Stimulated activated CD8-positive, alpha-beta memory T cell treated with anti-CD3 and anti-CD28 coated beads, Interleukin-12 subunit alpha, Interleukin-12 subunit beta, amount 100 ng/mL, for 24 hours (primary cell): ENCODE measurements around the gene OVAAL.

ENCODE experiments used
- DNase-seq: peaks from one replicate; pipeline ENCODE4 v3.0.0-alpha.2; 2020; ENCODE audit errors: extremely low read depth

Gene OVAAL

DNA sequence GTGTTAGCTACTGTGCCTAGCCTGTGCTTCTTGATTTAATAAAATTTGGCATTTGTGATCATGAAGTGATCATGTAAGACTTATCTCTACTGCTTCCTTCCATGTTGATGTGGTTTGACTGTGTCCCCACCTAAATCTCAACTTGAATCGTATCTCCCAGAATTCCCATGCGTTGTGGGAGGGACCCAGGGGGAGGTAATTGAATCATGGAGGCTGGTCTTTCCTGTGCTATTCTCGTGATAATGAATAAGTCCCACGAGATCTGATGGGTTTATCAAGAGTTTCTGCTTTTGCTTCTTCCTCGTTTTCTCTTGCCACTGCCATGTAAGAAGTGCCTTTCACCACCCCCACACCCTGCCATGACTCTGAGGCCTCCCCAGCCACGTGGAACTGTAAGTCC lies at the start of gene OVAAL:
OVAAL (plus strand) TSS at position 301 of the 400 bp plus-strand sequence.
- no peak for DNase-seq

DNA sequence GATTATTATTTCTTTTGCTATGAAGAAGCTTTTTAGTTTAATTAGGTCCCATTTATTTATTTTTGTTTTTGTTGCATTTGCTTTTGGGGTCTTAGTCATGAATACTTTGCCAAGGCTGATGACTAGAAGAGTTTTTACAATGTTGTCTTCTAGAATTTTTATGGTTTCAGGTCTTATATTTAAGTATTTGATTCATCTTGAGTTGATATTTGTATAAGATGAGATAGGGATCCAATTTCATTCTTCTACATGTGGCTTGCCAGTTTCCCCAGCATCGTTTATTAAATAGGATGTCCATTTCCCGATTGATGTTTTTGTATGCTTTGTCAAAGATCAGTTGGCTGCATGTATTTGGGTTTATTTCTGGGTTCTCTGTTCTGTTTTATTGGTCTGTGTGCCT lies 47.9 kb upstream of the OVAAL start:
- DNase-seq = no peak

DNA sequence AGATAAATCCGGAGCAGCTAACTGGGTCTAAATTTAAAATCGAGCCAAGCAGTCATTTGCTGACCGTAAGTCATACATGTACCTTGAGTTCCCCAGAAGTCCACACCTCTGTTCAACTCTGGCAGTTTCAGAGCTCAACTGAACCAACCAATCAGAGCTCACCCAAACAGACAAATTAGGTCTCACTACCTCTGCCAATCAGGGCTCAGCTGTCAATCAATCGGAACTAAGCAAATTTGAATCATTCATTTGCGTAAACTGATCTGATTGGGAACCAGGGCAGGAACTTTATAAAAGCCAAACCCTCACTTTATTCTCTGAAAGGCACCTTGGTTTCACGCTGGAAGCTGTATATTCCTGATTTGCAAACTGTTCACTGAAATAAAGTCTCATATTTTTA lies 45.2 kb upstream of the OVAAL start:
- no peak for DNase-seq

DNA sequence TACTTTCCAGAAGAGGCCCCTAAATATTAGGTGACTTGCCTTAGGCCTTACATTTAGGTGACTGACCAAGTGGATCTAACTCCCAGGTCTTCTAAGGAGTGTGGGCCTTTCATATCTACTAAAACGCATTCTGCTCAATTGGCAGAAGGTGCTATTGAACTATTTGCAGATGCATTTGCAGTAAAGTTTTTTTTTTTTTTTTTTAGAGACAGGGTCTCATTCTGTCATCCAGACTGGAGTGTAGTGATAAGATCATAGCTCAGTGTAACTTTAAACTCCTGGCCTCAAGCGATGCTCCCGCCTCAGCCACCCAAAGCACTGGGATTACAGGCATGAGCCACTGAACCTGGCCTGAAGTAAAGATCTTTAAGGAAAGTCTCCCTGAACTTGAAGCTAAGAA lies 43.4 kb upstream of the OVAAL start:
- DNase-seq = no peak

DNA sequence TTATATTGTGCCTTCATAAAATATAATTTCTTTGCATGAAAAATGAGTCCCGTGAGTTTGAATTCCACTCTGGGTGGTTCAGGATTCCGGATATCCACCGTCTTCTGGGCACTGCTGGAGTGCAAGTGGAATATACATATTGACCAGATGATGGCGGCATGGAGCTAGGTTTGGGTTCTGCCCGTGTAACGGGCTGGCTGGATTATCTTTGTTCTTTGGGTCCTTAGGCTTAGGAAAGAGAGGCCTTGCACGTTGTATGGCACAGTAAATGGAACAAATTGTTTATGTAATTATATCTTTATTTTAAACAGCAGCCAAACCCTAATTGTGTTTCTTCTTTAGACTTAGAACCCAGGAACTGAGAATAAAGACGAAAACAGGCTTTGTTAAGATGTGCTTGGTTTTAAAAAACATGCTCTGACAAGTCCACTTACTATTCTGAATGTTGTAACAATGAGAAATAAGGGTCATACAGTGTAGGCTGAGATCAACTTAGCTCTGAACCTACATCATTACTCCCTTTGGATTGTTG lies 42.8 kb upstream of the OVAAL start:
- peak; percentile 11 for DNase-seq

DNA sequence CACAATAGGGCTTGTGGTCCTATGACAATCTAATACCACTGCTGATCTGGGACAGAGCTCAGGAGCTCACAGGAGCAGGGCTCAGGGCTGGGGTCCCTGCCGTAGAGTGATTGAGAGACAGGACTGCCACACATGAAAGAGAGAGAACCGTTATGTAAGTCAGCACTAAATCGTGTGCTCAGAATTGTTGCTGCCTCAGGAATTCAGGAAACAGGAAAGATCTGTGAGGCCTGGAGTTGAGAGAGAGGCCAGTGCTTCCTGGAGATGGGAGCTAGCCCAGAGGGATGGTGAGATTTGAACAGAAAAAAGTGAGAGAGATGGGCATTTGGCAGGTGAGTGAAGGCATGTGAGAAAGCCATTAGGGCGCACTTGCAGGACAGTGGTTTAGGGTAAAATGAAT lies 38.9 kb upstream of the OVAAL start:
- DNase-seq = no peak

DNA sequence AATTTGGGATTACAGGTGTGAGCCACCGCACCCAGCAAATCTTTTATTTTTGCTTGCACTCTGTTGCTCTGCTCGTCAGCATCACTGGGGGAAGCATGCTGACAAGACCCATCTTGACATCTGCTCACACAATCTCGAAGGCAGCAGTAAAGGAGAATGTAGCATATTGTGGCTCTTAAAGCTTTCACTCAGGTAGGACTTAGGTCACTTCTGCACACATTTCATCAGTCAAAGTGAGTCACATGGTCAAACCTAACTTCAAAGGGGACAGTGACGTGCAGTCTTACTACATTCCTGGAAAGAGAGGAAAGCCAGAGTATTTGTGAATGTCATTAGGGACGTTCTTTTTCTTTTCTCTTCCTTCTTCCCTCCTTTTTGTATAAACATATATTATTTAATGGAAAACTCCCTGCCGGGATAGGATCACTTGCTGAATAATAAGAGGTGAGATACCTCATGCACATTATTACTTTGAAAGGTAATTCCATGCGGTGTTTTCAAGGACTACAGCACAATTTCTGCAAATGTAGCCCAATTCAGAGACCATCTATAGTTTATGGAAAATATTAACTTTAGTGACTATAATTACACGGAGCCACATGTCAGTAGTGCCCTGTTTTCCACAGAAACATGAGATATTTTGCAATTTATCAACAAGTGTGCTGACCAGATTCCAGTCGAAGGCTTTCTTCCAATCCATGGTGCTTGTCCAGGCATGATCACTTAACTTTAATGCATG lies 37.1 kb upstream of the OVAAL start:
- no peak for DNase-seq

DNA sequence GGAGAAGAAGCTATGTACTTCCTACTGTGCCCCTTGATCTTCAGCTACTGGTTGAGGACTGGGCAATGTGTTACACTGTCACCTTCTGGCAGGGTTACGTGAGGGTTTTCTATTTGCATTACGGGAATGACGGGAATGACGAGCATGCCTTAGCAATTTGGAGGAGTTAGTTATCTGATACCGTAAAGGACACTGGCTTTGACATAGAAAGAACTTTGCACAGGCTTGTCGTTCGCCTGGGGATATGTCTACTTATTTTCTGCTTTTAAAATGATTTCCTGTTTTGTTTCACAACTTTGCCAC lies 36.6 kb upstream of the OVAAL start:
- no peak for DNase-seq

DNA sequence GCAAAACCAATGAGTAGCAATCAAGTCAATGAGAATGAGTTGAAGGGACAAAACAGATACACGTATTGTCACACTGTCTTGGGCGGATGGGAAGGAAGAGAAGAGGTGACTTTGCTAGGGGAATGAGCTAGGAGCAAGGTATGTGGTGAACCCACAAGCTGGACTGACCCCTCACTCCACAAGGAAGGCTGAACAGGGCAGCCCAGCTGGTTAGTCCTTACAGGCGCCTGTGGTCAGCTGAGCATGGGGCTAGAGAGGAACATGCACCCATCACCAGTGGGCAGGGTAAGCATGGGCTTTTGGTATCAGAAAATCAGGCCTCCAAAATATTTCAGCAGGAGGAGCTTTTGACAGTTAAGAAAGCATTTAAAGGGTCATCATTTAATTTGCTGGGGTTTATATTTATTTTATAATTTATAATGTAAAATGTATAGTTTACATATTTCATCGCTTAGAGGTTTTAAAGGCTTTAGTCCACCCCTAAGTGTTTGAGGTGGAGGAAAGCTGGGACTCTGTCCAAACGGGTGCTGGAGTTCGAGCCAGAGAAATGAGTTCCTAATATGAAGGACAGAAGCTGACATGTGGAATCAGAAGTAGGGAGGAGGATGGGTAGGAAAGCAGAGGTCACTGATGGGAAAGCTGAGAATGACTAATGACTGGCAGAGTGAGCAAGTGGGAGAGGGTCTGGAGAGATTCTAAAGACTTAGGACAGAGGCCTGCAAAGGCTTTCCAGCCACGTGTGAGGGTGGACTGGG lies 34.4 kb upstream of the OVAAL start:
- DNase-seq = no peak

DNA sequence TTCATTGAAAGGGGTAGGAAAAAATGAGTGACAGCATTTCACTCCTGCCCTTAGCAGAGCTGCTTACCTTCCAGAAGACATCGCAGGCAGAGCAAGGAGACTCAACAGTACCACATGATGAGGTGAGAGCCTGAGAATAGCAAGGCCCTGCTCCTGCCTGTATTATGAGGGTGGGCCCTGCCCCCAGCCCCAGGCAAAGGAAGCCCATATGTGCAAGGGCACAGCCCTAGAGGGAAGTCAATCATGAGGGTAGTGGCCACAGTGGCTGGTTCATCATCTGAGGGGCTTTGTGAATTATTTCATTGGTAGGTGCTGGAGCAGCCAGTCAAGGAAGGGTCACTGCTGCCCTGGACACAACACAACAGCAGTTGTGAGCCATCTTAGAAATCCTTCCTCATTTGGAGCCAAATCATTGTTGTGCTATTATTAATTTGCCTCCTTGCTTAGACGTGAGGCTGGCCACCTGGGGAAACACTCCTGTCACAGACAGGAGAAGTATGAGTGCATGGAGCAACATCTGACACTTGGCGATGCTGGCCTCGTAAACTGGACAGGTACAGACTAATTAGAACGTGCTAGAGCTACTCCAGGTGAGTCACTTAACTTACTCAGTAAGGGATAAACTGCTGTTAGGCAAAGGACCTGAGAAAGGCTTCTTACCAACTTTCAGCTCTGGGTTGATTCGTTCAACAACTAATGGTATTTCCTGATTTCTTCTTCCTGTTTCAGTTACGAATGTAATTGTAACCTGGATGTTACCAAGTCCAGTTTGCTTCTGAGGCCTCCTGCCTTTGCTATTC lies 33.6 kb upstream of the OVAAL start:
- DNase-seq = no peak

DNA sequence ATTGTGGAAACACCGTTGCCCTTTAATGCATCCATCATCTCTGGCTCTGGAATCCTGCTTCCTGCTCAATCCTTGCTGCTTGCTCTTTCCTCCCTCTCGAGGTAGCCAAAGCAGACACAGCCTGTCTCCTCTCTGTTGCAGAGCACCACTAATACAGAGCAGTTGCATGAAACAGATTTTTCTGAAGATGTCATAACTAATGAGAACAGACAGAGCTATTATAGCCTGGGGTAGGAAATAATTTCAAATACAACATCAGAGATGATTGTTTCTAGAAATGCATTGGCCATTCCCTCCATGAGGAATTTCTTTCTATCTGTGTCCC lies 33.1 kb upstream of the OVAAL start:
- DNase-seq = no peak

DNA sequence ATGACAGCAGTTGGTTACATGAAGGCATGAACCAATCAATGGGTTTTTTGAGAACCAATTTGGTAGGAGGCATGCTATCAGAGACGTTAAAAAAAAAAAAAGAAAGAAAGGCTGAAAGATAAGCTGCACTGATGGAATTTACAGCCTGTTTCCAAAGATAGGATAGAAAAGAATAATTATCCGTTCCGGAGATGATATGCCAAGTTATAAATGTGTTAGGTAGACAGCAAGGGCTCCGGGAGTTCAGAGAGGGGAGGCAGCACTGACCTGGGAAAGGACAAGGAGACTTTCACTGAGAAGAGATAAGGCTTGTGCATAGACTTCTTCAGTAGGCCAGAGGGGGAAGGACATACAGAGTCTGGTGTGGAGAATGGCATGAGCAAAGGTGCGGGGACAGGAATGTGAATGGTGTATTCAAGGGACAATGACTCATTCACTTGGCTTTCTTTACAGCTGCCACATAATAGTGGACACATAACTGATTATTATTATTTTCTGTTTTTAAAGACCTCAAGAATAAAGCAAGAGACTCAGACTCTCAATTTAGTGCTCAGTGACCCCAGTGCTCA lies 31.6 kb upstream of the OVAAL start:
- DNase-seq = no peak

DNA sequence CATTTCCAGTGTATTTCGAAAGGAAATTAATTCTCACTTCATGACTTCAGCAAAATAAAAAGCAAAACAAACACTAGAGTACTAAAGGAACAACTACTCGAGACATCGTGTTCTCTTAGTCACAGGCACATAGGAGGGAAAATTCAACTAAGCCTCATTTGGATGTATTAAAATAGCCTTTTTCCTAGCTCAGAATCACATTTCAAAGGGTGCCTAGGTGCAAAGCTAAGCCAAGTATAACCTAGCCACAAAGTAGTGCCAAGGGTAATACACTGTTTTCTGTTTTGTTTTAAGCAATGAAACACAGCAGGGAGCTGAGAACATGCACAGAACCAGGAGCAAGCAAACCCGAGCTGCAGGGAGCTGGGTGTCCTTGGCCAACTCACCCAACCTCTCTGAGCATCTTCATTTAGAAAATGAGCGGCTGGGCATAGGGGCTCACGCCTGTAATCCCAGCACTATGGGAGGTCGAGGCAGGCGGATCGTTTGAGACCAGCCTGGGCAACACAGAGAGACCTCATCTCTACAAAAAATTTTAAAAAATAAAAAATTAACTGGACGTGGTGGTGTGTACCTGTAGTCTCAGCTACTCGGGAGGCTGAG lies 29.8 kb upstream of the OVAAL start:
- no peak for DNase-seq

DNA sequence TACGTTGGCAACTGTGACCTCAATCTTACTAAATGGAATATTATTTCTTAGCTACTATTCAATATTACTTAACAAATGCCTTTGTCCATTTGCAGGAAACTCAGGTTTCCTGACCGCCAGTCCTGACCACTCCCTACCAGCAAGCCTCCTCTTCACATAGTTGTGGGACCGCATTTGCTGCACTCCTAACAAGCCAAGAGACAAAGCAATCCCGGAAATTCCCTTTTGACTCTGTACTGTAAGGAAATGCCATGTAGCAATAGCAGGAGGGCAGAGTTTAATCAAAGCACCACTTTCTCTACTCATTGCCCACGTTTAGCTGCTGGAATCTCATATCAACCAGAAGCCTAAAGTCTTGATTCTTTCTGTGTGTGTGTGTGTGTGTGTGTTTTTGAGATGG lies 28.3 kb upstream of the OVAAL start:
- DNase-seq = no peak

DNA sequence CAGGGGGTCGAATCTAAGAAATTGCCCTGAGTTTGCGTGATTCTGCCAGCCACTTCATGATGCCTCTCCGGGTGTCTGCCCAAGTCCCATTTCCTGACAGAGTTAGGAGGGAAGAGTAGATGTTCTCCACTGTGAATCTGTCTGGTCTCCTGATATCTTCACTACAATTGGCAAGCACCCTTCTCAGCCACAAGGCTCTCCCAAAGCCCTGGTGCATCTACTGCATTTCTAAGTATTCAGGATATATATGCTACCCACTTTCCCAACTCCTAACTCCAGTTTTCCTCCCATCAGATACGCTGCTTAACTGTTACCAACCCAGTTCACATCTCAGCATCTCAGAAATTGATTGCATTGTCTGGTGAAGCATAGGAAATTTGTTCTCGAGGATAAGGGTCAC lies 25.9 kb upstream of the OVAAL start:
- no peak for DNase-seq

DNA sequence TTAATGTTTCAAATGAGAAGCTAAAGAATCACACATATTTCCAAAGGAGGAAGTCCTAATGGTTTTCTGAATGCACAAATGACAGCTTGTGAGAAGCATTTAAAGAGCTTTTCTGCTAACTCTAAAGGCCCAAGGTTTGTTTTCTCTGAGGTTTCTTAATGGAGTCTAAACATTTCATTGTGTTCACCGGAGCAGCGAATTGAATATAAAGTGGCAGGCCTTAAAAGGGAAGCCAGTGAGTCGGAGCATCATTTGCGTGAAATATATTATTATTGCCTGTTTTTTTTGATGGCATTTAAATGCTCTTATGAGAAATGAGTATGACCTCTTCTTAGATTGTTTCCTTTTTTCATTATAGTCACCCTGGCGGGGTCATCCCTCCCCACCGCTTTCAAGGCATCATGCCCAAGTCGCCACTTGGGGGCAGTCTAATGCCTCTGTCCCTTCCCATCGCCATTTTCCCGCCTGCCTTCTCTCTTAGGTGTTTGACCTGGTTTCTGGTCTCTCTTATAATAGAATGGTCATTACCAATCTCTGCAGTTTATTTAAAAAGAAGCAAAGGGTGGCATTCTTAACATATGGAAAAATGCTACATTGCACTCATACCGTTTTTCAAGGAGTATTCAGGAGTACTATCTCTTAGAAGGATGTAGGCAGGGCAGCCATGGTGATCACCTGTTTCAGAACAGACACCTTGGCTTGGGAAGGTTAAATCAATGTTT lies 25.3 kb upstream of the OVAAL start:
- DNase-seq = peak; percentile 27

DNA sequence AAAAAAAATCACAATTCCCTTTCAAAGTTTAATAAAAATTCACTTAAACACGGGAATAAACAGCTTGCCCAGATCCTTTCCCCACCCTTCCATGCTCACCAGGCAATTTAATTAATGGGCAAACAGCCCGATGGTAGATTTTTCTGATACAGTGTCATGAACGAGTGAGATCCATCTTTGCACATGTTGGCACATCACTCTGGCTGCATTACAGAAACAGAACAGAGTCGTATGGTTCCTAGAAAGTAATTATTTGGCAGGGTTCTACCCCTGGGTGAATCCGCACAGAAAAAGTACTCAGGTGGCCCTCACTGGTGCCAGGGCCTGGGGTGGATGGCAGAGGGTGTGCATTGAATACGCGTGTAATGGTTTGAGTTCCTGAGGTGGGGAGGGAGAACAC lies 24.6 kb upstream of the OVAAL start:
- DNase-seq = no peak

DNA sequence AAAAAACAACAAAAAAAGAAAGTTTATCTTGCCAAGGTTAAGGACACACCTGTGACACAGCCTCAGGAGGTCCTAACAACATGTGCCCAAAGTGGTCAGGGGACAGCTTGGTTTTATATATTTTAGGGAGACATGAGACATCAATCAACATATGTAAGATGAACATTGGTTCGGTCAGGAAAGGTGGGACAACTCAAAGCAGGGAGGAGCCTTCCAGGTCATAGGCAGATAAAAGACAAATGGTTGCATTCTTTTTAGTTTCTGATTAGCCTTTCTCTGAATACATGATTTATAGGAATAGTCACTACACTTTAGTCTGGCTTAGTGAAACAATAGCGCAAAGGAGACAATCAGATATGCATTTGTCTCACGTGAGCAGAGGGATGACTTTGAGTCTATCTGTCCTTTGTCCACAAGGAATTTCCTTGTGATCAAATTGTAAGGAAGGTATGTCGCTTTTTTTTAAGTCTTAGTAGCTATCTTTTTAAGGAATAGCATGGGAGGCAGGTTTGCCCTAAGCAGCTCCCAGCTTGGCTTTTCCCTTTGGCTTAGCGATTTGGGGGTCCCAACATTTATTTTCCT lies 23.3 kb upstream of the OVAAL start:
- DNase-seq = no peak

DNA sequence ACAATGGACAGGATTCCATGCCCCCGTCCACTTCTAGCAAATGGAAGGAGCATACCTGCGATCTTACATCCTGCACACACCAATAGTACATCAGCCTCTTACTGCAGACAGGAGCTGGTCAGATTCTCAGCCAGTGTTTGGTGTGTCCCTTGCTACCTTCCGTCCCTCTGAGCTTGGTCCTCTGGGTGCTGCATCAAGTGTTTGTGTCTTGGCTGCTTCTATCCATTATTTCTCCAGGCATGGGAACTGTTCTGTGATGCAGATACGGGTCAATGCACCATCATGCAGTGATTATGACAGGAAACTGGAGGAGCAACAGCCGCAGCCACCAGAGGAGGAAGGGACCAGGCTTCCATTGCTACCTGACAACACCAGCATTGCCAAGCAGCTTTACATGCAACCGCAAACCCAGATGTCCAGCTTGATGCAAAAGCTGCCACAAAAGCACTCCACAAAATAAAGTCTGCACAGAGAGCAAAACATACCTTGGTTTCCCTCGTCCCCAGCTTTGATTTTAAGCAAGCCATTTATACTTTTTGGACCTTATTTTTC lies 21.9 kb upstream of the OVAAL start:
- no peak for DNase-seq

DNA sequence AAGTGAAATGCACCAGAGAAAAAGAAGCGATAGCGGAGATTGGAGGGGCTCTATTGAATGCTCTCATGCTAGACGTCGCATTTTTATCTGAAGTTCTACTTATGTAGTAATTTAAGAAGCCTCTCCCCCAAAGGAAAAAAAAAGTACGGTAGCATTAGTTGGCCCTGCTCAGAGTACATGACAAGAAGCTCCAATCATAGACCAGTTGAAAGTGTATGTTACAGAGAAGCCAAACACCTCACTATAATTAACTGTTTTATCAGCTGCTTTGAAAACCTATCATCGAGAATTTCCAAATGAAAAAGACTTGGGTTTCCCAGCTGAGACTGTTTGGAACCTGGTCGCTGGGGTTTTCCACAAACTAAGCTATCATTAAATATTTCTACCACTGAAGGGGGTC lies 19.6 kb upstream of the OVAAL start:
- DNase-seq = no peak
